ENCODE data around the gene NDUFS6.
"Not testable (repeated sequence)": the region's sequence is repeated elsewhere in the genome, so short reads cannot be mapped to it uniquely, and the experiment has no call there.

NDUFS6 gene

GRCh38 chr5:1836176-1836890 is 35.1 kb downstream of the NDUFS6 start:
- DNase-seq: no peak

GRCh38 chr5:1836891-1837880 is 36.0 kb downstream of the NDUFS6 start:
- no peak for DNase-seq

- no peak for DNase-seq
Observed at GRCh38 chr5:1838013-1838412, 36.8 kb downstream of the NDUFS6 start.

GRCh38 chr5:1840071-1840547 is 38.9 kb downstream of the NDUFS6 start:
- no peak for DNase-seq

- DNase-seq: no peak
Observed at GRCh38 chr5:1840741-1841521, 39.7 kb downstream of the NDUFS6 start.

GRCh38 chr5:1842004-1842819 is 41.0 kb downstream of the NDUFS6 start:
- no peak for DNase-seq

GRCh38 chr5:1843761-1844160 is 42.6 kb downstream of the NDUFS6 start:
- not testable (repeated sequence) for DNase-seq

GRCh38 chr5:1844708-1845436 is 43.7 kb downstream of the NDUFS6 start:
- DNase-seq: no peak

- DNase-seq: no peak
Observed at GRCh38 chr5:1845696-1846095, 44.5 kb downstream of the NDUFS6 start.

GRCh38 chr5:1846583-1846982 is 45.4 kb downstream of the NDUFS6 start:
- DNase-seq: no peak

GRCh38 chr5:1847056-1847455 is 45.8 kb downstream of the NDUFS6 start:
- DNase-seq: no peak

- DNase-seq: no peak
Observed at GRCh38 chr5:1847611-1848010, 46.4 kb downstream of the NDUFS6 start.

GRCh38 chr5:1850324-1851154 is 49.3 kb downstream of the NDUFS6 start:
- no peak for DNase-seq

GRCh38 chr5:1851290-1851934 is 50.2 kb downstream of the NDUFS6 start:
- DNase-seq: no peak

- DNase-seq: no peak
Observed at GRCh38 chr5:1852324-1852947, 51.2 kb downstream of the NDUFS6 start.

GRCh38 chr5:1853531-1853930 is 52.3 kb downstream of the NDUFS6 start:
- DNase-seq: no peak

- DNase-seq: no peak
Observed at GRCh38 chr5:1855075-1855474, 53.9 kb downstream of the NDUFS6 start.

GRCh38 chr5:1855596-1855995 is 54.4 kb downstream of the NDUFS6 start:
- DNase-seq: no peak

GRCh38 chr5:1856596-1857255 is 55.5 kb downstream of the NDUFS6 start:
- no peak for DNase-seq

Measured in activated CD8-positive, alpha-beta memory T cell treated with anti-CD3 and anti-CD28 coated beads, Interleukin-2, amount 50 U/mL, for 48 hours (primary cell).